T-helper 17 cell (primary cell): ENCODE results near the gene PSEN1. TPM values are rescaled to one million over a fixed set of nuclear protein-coding genes. Genes with fewer than 3 reads are reported as not detected.
A peak's percentile ranks its signal among the peaks of the same experiment; 100 is the strongest.

Experiments used
- ATAC-seq: fragments of 150-1000 bp; cut with Tn5 transposase; 2 replicates; pipeline ENCODE4 v1.10.0; 2021; ENCODE audit warnings: mild to moderate bottlenecking, moderate library complexity
- DNase-seq, 3 donors: peaks; one replicate each; pipeline versions ENCODE4 v3.0.0 to v3.0.0-alpha.2; 2020 to 2021
- H3K9me3 ChIP-seq: one replicate; pipeline ENCODE4 v1.7.0; 2013; ENCODE audit warnings: low read length, mild to moderate bottlenecking; ENCODE audit not compliant: control insufficient read depth, poor library complexity, severe bottlenecking
- H3K27ac Mint-ChIP-seq: one replicate; pipeline ENCODE4 v1.8.0; 2022; ENCODE audit warnings: mild to moderate bottlenecking, moderate library complexity, mixed read lengths
- H3K27me3 Mint-ChIP-seq: one replicate; pipeline ENCODE4 v1.8.0; 2022; ENCODE audit warnings: mixed read lengths
- H3K36me3 Mint-ChIP-seq: one replicate; pipeline ENCODE4 v1.8.0; 2022; ENCODE audit warnings: low read depth, mixed read lengths
- H3K4me1 Mint-ChIP-seq: one replicate; pipeline ENCODE4 v1.8.0; 2022; ENCODE audit warnings: mild to moderate bottlenecking, mixed read lengths
- H3K4me3 Mint-ChIP-seq: one replicate; pipeline ENCODE4 v1.8.0; 2022; ENCODE audit warnings: mild to moderate bottlenecking, moderate library complexity, mixed read lengths
- total RNA-seq, 4 donors: library from RNA in 2 of 4; stranded (reverse) in 2 of 4; gene quantifications; one replicate each; pipeline ENCODE4 v1.2.3 and lab custom pipeline; 2022 to 2026

PSEN1 gene
- total RNA-seq, 2 donors from 2014 or later: 31.6 to 32.1 TPM

DNA sequence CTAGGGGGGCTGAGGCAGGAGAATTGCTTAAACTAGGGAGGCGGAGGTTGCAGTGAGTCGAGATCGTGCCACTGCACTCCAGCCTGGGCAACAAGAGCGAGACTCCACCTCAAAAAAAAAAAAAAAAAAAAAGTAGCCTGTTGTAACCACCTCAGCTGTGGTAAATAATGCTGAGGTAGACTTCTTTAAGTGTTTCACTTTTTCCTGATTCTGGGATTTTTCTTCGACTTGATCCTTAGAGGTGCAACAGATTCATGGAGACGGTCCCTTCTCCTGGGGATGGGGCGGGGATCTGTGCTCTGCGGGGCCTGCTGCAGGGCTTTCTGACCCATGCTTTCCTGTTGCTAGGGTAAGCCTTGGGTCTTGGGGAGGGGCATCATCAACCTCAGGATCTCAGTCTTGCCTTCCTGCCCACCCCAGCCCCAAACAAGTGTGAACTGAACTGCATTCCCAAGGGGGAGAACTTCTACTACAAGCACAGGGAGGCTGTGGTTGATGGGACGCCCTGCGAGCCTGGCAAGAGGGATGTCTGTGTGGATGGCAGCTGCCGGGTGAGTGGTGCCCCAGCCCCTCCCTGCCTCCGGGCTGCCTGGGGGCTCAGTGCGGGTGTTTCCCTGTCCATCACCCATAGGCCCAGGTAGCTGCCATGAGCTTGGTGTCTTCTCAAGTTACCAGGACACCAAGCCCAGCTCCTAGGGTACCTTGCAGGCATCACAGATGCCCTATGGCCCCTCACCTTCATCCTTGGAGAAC lies 113.4 kb downstream of the PSEN1 start:
- no peaks in the 10 kb centered on the region for H3K9me3 ChIP-seq
- peaks cover 10% of the 10 kb centered on the region for H3K27me3 Mint-ChIP-seq
- peaks cover 15% of the 10 kb centered on the region for H3K4me1 Mint-ChIP-seq
- H3K4me3 Mint-ChIP-seq: no peak overlapping the region
- DNase-seq (no peak), ATAC-seq (no peak)
- H3K36me3 Mint-ChIP-seq: no peaks in the 10 kb centered on the region
- H3K27ac Mint-ChIP-seq: no peak overlapping the region

- peaks cover 18% of the 10 kb centered on the region for H3K4me1 Mint-ChIP-seq
- ATAC-seq: no peak
- no peak overlapping the region for H3K4me3 Mint-ChIP-seq
- H3K9me3 ChIP-seq: no peaks in the 10 kb centered on the region
- H3K27ac Mint-ChIP-seq: no peak overlapping the region
- H3K27me3 Mint-ChIP-seq: peaks cover 7% of the 10 kb centered on the region
- DNase-seq: no peak
- H3K36me3 Mint-ChIP-seq: no peaks in the 10 kb centered on the region
These were observed 114.0 kb downstream of the PSEN1 start for GRCh38 chr14:73250317-73250713.

DNA sequence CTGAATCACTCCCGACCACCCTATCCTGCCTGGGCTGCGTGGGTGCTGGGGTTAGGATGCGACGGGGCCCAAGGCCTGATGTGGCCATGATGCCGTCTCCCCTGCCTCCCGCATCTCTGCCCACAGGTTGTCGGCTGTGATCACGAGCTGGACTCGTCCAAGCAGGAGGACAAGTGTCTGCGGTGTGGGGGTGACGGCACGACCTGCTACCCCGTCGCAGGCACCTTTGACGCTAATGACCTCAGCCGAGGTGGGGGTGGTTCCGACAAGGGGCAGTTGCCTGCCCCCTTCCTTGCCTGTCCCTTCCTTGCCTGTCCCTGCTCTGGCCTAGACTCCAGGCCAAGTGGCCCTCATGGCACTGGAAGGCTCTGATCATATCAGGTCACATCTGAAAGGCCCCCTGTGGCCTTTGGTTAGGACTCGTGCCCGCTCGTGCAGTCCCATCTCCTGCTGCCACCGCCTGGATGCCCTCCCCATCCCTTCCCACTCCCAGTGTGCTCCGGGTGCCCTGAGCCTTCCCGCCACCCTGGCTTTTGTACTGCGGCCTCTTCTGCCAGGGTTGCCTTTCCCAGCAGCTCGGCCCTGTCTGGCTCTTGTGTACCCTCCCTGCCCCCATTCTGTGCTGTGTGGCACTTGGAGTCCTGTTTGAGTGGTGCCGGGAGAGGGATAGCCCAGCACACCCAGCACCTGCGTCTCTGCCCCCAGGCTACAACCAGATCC lies 114.6 kb downstream of the PSEN1 start:
- Mint-ChIP-seq H3K4me3 (no peak overlapping the region), H3K36me3 (no peaks in the 10 kb centered on the region), H3K27ac (no peak overlapping the region), H3K27me3 (peaks cover 7% of the 10 kb centered on the region), H3K4me1 (peaks cover 19% of the 10 kb centered on the region)
- DNase-seq (peak in 1 of 3 donors; percentile 8), ATAC-seq (no peak)
- H3K9me3 ChIP-seq: no peaks in the 10 kb centered on the region

- no peaks in the 10 kb centered on the region for H3K9me3 ChIP-seq
- peaks cover 3% of the 10 kb centered on the region for H3K27me3 Mint-ChIP-seq
- no peak overlapping the region for H3K4me3 Mint-ChIP-seq
- peaks cover 15% of the 10 kb centered on the region for H3K4me1 Mint-ChIP-seq
- H3K27ac Mint-ChIP-seq: no peak overlapping the region
- DNase-seq (peak in 1 of 3 donors; percentile 2), ATAC-seq (no peak)
- H3K36me3 Mint-ChIP-seq: no peaks in the 10 kb centered on the region
These were observed 115.4 kb downstream of the PSEN1 start for GRCh38 chr14:73251516-73252215.

DNA sequence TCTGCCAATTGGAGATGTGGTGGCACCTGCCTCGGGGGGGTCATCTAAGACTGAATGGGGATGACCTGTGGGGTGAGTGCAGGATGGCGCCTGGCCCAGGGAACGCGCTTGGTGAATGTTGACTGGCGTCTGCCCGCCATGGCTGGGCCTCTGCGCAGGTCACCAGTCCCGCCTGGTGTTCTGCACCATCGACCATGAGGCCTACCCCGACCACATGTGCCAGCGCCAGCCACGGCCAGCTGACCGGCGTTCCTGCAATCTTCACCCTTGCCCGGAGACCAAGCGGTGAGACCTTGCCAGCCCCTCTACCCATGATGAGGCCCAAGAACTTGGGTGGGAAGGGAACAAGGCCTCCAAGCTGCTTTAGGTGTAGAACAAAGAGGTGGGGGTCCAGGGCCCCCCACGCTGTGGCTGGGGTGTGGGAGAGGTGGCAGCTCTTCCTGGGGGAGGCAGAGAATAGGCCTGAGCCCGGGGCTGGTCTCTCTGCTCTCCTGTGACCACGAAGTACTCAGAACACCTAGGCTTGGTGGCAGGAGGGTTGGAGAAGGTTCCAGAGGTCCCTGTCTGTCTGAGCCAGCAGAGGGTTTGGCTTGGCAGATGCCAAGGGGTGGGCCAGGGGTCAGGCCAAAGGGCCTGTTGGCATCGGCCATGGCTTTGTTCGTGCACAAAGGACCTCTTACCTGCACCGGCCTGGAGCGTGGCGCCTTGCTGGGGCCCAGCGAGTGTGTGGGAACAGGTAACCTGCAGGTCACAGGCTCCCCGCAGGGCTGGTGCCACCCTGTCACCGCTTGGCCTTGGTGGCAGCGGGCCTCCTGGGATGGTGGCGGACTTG lies 116.4 kb downstream of the PSEN1 start:
- Mint-ChIP-seq H3K4me1 (peaks cover 6% of the 10 kb centered on the region), H3K27me3 (no peaks in the 10 kb centered on the region), H3K36me3 (no peaks in the 10 kb centered on the region), H3K4me3 (no peak overlapping the region), H3K27ac (no peak overlapping the region)
- no peaks in the 10 kb centered on the region for H3K9me3 ChIP-seq
- no peak for ATAC-seq
- peak in 1 of 3 donors; percentile 4 for DNase-seq

GRCh38 chr14:73253323-73253610 lies 117.0 kb downstream of the PSEN1 start:
- ATAC-seq (no peak), DNase-seq (no peak)
- Mint-ChIP-seq H3K27ac (no peak overlapping the region), H3K27me3 (no peaks in the 10 kb centered on the region), H3K4me1 (peaks cover 6% of the 10 kb centered on the region), H3K36me3 (no peaks in the 10 kb centered on the region), H3K4me3 (no peak overlapping the region)
- H3K9me3 ChIP-seq: no peaks in the 10 kb centered on the region

DNA sequence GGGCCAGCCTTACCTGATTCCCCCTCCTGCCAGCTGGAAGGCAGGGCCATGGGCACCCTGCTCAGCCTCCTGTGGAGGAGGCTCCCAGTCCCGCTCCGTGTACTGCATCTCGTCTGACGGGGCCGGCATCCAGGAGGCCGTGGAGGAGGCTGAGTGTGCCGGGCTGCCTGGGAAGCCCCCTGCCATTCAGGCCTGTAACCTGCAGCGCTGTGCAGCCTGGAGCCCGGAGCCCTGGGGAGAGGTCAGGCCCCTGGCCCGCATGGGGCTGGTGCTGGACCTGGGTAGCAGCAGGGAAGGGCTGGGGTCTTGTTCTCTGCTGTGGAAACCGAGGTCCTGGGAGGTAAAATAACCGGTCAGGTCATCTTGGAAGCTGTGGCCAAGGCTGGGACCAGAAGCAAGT lies 117.4 kb downstream of the PSEN1 start:
- Mint-ChIP-seq H3K27me3 (no peaks in the 10 kb centered on the region), H3K36me3 (no peaks in the 10 kb centered on the region), H3K27ac (no peak overlapping the region), H3K4me3 (no peak overlapping the region), H3K4me1 (peaks cover 6% of the 10 kb centered on the region)
- no peak for DNase-seq
- no peak for ATAC-seq
- no peaks in the 10 kb centered on the region for H3K9me3 ChIP-seq

- Mint-ChIP-seq H3K4me3 (no peak overlapping the region), H3K27me3 (no peaks in the 10 kb centered on the region), H3K36me3 (no peaks in the 10 kb centered on the region), H3K27ac (no peak overlapping the region), H3K4me1 (peaks cover 4% of the 10 kb centered on the region)
- DNase-seq (no peak), ATAC-seq (no peak)
- H3K9me3 ChIP-seq: no peaks in the 10 kb centered on the region
These were observed 118.1 kb downstream of the PSEN1 start for GRCh38 chr14:73254247-73255004.

DNA sequence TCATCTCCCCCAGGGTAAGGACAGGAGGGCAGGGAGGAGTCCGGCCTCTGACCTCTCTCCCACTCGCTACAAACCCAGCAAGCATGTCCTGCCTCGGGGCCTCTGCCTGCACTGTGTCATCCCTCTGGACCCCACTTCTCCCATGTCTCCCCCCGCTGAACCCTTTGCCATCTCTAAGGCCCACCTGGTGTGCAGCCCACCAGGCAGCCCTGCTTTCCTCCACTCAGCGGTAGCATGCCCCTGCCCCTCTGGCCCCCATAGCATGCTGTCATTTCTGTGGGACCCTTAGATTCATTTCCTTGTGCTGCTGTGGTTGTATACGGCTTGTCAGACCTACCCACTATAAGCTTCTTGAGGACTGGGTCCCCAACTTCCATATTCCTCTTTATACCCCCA lies 118.7 kb downstream of the PSEN1 start:
- no peak for ATAC-seq
- Mint-ChIP-seq H3K36me3 (no peaks in the 10 kb centered on the region), H3K27ac (no peak overlapping the region), H3K27me3 (no peaks in the 10 kb centered on the region), H3K4me1 (peaks cover 4% of the 10 kb centered on the region), H3K4me3 (no peak overlapping the region)
- no peaks in the 10 kb centered on the region for H3K9me3 ChIP-seq
- no peak for DNase-seq

GRCh38 chr14:73255693-73256225 lies 119.5 kb downstream of the PSEN1 start:
- no peak overlapping the region for H3K27ac Mint-ChIP-seq
- H3K4me1 Mint-ChIP-seq: peaks cover 4% of the 10 kb centered on the region
- DNase-seq (no peak), ATAC-seq (no peak)
- no peaks in the 10 kb centered on the region for H3K27me3 Mint-ChIP-seq
- no peak overlapping the region for H3K4me3 Mint-ChIP-seq
- no peaks in the 10 kb centered on the region for H3K9me3 ChIP-seq
- no peaks in the 10 kb centered on the region for H3K36me3 Mint-ChIP-seq

DNA sequence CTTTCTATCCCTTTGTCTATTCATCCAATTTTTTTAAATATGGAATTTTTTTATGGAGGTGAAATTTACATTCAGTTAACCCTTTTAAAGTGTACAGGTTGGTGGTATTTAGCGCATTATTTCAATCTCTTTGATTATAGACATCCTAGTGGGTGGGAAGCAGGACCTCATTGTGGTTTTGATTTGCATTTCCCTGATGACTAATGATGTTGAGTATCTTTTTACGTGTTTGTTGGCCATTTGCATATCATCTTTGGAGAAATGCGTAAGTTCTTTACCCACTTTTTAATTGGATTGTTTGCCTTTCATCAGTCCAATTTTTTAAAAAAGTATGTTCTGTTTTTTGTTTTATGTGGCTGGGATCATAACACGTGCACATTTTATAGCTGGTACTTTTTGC lies 121.8 kb downstream of the PSEN1 start:
- Mint-ChIP-seq H3K36me3 (no peaks in the 10 kb centered on the region), H3K27me3 (no peaks in the 10 kb centered on the region), H3K27ac (no peak overlapping the region), H3K4me3 (no peak overlapping the region), H3K4me1 (peaks cover 4% of the 10 kb centered on the region)
- DNase-seq (no peak), ATAC-seq (peak; percentile 44)
- H3K9me3 ChIP-seq: no peaks in the 10 kb centered on the region

DNA sequence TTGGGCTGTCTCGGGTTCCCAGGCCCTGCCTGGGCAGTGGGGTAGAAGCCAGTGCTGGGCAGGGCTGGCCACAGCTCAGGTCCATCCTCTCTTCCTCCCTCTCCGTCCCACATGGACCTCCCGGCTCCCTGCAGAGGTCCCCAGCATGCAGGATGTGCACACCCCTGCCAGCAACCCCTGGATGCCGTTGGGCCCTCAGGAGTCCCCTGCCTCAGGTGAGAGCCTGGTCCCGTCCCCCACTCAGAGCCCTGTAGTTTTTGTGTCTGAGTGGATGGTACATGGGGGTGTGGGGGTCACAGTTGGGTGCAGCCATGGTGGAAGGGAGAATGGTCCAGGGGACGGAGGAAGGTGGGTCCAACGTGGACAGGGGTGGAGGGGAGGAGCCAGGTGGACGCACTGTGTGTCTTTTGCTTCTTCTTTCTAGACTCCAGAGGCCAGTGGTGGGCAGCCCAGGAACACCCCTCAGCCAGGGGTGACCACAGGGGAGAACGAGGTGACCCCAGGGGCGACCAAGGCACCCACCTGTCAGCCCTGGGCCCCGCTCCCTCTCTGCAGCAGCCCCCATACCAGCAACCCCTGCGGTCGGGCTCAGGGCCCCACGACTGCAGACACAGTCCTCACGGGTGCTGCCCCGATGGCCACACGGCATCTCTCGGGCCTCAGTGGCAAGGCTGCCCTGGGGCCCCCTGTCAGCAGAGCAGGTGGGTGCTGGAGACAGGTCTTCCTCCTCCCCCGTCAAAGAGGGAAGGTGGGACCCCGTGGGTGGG lies 122.7 kb downstream of the PSEN1 start:
- H3K9me3 ChIP-seq: no peaks in the 10 kb centered on the region
- DNase-seq (no peak), ATAC-seq (no peak)
- peaks cover 3% of the 10 kb centered on the region for H3K27me3 Mint-ChIP-seq
- H3K36me3 Mint-ChIP-seq: no peaks in the 10 kb centered on the region
- H3K27ac Mint-ChIP-seq: no peak overlapping the region
- no peak overlapping the region for H3K4me3 Mint-ChIP-seq
- peaks cover 4% of the 10 kb centered on the region for H3K4me1 Mint-ChIP-seq
